Thoracic aorta endothelial cell (primary cell): ENCODE data around the gene PRRT1. TPM values are rescaled to one million over a fixed set of nuclear protein-coding genes. Genes with fewer than 3 reads are reported as not detected.

Experiments used
- small RNA-seq: library from RNA; depleted of rRNA; stranded (forward); fragments of <200 nt; gene quantifications from one replicate; pipeline ENCODE3, GENCODE V24; 2012
- total RNA-seq: library from RNA; depleted of rRNA; stranded (reverse); fragments of >200 nt; gene quantifications from 2 replicates; pipeline ENCODE4 v1.2.3, GENCODE V29; 2012

The PRRT1 gene
- total RNA-seq: 0.14 TPM in 1 of 2 replicates, not detected in the other

DNA sequence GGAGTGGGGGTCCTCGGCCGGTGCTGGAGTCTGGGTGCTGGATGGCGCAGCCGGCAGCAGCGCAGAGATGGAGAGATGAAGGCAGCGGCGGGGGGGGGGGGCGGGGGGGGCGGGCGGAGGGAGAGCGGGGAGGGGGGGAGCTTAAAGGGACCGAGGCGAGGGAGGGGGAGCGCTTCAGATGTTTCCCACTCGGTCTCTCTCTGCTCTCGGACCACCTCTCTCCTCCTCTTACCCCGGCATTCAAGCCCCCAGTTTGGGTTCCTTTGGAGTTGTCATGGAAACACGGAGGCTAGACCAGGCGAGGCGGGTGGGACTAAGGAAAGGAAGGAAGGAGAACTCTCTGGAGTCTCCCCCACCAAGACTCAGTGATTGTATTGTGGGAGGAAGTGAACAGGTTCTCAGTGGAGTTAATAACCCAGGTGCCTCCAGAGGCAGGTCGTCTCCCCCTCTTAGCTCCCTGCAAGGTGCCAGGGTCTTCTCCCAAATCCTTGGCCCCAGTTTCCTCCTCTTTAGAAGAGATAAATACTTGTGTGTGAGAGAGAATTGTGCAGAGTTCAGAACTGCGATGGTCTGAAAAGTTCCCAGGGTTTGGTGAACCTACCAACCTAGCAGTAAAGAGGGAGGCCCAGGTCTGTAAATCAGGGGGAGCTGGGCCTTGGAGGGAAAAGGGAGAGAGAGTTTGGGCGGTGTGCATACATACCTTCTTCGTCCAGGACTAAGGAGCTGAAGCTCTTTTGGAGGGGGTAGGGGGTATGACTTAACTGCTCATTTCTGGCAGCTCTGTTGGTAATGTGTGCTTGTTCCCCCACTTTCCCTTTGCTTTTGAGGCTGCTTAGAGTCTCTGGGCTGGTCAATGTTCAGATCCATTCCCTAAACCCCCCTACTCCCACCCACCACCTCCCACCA, at the start of gene PRRT1:
Gene PRRT1 (minus strand): TSS at position 77 of the 906 bp plus-strand sequence. CDS start 112 bp downstream, outside the sequence.

GRCh38 chr6:32192608-32193039, 40.9 kb upstream of the PRRT1 start, which contains the start of gene GPSM3:
Gene GPSM3, minus strand, starts transcription at chr6:32192643. Its CDS starts 130 bp downstream, at chr6:32192513.

DNA sequence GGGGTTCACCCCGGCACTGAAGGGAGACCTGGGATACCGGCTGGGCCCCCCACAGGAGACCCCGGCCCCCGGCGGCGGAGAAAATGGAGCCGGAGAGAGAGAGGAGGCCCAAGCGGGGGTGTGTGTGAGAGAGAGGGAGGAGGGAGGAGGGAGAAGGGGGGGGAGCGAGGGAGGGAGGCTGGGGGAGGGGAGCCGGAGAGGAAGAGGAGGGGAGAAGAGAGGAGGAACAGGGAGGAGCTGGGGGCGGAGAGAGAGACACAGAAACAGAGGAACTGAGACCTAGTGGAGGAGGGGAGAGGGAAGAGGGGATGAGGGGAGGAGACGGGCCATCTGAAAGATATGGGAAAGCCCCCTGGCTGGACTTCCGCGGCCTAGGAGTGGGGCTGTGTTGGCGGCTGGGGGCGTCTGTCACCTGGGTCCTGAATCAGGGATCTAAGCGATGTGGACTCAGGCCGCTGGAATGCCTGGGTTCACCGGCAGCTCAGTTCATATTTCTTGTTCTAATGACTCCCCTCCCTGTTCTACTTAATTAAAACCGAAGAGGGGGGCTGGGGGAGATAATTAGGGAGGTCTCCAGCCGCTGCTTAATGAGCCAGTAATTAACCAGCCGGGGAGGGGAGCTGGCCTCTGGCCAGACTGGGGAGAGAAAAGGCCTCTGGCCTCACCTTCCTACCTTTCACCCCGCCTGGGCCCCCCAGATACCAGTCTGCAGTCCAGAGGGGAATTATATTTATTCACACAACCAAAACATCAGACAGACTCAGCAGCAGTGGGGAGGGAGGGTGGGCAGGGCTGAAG, 38.5 kb upstream of the PRRT1 start, which contains the start of gene PBX2:
Gene PBX2 (minus strand): TSS at position 149 of the 798 bp plus-strand sequence. CDS start 287 bp downstream, outside the sequence.

DNA sequence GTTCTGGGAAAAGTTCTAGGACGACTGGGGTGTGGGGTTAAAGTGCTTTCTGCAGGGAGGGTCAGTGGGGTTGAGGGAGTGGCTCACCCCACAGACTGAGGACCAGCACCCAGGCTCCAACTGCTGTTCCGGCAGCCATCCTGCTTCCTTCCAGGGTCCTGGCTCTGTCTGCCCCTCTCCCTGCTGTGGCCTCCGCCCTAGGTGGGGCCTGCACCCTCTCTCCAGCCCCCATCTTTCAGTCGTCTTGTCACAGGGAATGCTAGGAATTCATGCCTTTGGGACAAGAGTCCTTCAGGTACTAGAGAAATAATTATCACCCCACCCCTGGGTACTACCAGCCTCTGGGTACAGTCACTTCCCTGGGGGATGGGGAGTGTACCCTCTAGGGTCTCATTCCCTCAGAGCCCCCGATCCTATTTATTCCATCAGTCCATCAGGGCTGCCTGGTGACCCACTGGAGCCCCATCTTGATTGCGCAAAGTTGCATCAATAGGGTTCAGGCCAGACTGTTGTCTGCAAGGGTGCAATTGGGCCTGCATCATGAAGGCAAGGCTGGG, 32.4 kb upstream of the PRRT1 start, which contains the start of gene AGER:
Gene AGER (minus strand): TSS at position 170 of the 557 bp plus-strand sequence. CDS start 31 bp downstream, at position 139.

GRCh38 chr6:32177788-32178546, 26.2 kb upstream of the PRRT1 start, which contains the start of gene RNF5:
Gene RNF5, plus strand, starts transcription at chr6:32178405. Its CDS starts 107 bp downstream, at chr6:32178512.

GRCh38 chr6:32175711-32176475, 24.2 kb upstream of the PRRT1 start, which contains the start of gene AGPAT1:
Gene AGPAT1, minus strand, starts transcription at chr6:32176084. Its CDS starts 4,588 bp downstream, at chr6:32171496.

GRCh38 chr6:32164295-32164694, 12.6 kb upstream of the PRRT1 start, which contains the start of gene EGFL8:
Gene EGFL8, plus strand, starts transcription at chr6:32164595. Its CDS starts 1,571 bp downstream, at chr6:32166166.

DNA sequence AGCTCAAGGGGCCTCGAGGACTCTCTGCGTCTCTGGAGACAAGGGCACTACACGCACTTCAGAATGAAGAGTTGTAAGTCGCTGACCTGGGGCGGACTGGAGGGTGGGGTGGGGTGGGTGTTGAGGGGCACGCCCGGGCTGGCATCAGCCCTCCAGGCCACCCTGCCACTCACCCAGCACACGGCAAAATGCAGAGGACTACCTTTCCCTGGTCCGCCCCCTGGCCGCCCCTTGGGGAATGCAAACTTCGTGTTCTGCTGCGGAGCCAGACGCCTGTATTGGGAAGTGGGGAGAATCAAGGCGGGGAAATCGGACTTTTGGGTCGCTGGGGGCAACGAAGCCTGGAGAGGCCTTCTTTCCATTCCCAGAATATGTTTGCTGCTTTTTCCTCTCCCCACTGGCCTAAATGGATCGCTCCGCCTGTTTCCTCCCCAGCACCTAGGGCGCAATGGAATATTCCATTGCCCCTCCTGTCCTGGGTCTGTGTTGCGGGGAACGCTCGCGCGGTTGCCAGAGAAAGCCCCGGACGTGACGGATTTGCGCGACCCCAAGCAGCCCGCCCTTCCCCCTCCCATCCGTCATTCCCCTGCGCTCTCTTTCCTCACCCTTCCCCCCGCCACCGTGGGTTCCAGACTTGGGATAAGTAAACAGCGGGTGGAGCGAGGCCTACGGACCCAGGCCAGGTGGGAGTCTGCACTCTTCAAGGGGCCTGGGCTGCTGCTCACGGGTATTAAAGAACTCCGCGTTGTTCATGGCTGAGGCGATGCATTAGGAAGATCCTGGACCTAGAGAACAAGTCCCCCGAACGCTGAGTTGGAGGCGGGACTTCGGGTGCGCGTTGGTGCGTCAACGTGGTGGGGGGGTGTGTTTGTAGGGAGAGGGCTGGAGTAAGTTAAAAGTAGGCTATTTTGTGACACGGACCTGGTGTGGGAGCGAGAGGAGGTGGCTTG, 2.1 kb upstream of the PRRT1 start, which contains the start of gene PPT2:
Gene PPT2 (plus strand): TSS at position 578 of the 950 bp plus-strand sequence. CDS start 454 bp downstream, outside the sequence.

DNA sequence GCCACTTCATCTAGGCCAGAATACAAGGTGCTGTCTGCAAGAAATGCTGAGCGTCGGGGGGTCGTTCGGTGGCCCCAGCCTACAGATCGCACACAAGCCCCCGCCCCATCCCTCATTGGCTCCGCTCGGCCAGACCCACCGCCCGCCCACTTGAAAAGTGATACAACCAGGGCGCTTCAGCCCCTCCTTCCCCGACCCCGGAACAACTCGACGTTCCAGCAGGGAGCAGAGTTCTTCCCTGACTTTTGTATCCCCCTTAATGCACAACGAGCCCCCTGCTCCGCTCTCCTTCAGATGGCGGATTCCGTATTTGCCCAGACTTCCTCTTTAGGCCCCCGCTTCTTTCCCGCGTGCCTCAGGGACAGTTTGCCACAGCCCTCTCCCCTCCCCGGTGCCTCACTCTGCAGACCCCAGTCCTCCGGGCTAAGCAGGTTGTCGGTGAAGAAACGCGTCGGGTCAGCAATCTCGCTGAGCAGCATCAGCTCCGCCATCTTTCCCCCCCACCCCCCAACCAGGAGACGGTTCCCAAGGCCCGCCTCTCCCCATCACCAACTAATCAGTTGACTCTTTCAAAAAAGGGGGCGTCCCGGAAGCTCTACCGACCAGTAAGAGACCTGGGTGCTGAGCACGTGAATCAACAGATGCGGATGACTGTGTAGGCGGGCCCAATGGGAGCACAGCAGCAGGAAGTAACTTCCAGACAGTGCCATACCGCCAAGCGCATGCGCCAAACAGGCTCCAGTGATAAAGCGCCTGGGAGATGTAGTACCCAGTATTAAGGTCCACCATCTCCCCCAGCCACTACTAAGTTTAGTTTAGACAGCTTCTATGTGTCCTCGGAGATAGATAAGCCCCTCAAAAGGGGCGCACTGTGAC, 23.8 kb downstream of the PRRT1 start, which contains the start of gene ATF6B:
Gene ATF6B (minus strand): TSS at position 530 of the 876 bp plus-strand sequence. CDS start 39 bp downstream, at position 491.

GRCh38 chr6:32109114-32109764, 42.5 kb downstream of the PRRT1 start, which contains the start of gene TNXB:
Gene TNXB, minus strand, starts transcription at chr6:32109338. Its CDS starts 11,140 bp downstream, at chr6:32098198.

Small RNA genes lying within 50 kb of the gene (small RNA-seq; reads per million reads assigned to genes)
- not detected for gene AL662884.1
- gene MIR6833: not detected

Other genes with a start within 250 kb of the PRRT1 start
- gene ZBTB12, start 249.9 kb downstream of the PRRT1 start, total RNA-seq: 1.1 and 1.3 TPM in 2 replicates
- gene C2, start 224.2 kb downstream of the PRRT1 start, total RNA-seq: not detected in 2 replicates
- gene CFB, start 205.8 kb downstream of the PRRT1 start, total RNA-seq: 1.3 TPM in 2 replicates
- 99.7 and 101 TPM in 2 replicates for gene NELFE, start 193.0 kb downstream of the PRRT1 start, total RNA-seq
- 38.3 and 43.7 TPM in 2 replicates for gene SKIC2, start 192.8 kb downstream of the PRRT1 start, total RNA-seq
- 13.2 and 14.2 TPM in 2 replicates for gene DXO, start 179.8 kb downstream of the PRRT1 start, total RNA-seq
- 0.86 and 1.6 TPM in 2 replicates for gene C4A, start 169.9 kb downstream of the PRRT1 start, total RNA-seq
- 0.43 and 1.9 TPM in 2 replicates for gene C4B, start 137.1 kb downstream of the PRRT1 start, total RNA-seq
- not detected in 2 replicates for gene CYP21A2, start 113.5 kb downstream of the PRRT1 start, total RNA-seq
- 0.13 and 2.1 TPM in 2 replicates for gene TNXB, start 42.6 kb downstream of the PRRT1 start, total RNA-seq
- gene ATF6B, start 23.7 kb downstream of the PRRT1 start, total RNA-seq: 33.1 and 38.4 TPM in 2 replicates
- gene FKBPL, start 21.7 kb downstream of the PRRT1 start, total RNA-seq: 5.2 and 6.7 TPM in 2 replicates
- gene PPT2, start 2.2 kb upstream of the PRRT1 start, total RNA-seq: 32.7 and 42.2 TPM in 2 replicates
- 1.1 and 1.2 TPM in 2 replicates for gene EGFL8, start 12.7 kb upstream of the PRRT1 start, total RNA-seq
- 17.3 and 24.0 TPM in 2 replicates for gene AGPAT1, start 24.1 kb upstream of the PRRT1 start, total RNA-seq
- 28.9 and 42.6 TPM in 2 replicates for gene RNF5, start 26.5 kb upstream of the PRRT1 start, total RNA-seq
- gene AGER, start 32.3 kb upstream of the PRRT1 start, total RNA-seq: 0.27 and 0.36 TPM in 2 replicates
- 41.5 and 43.2 TPM in 2 replicates for gene PBX2, start 38.3 kb upstream of the PRRT1 start, total RNA-seq
- gene GPSM3, start 40.7 kb upstream of the PRRT1 start, total RNA-seq: 7.6 and 11.6 TPM in 2 replicates
- 32.6 and 103 TPM in 2 replicates for gene NOTCH4, start 72.1 kb upstream of the PRRT1 start, total RNA-seq
- not detected in 2 replicates for gene TSBP1, start 220.0 kb upstream of the PRRT1 start, total RNA-seq